HEK293T (cell line): Measurements from ENCODE around the gene RSU1.

Experiments used
- ARNT ChIP-seq: fragments of 450-650 bp; IDR thresholded peaks from 2 replicates; pipeline ENCODE4 v1.6.1; 2017; ENCODE audit warnings: mild to moderate bottlenecking
- BHLHE40 ChIP-seq: fragments of 450-650 bp; IDR thresholded peaks from 2 replicates; pipeline ENCODE4 v1.6.1; 2016; ENCODE audit warnings: mild to moderate bottlenecking, moderate library complexity, borderline replicate concordance
- FOXM1 ChIP-seq: fragments of 450-650 bp; IDR thresholded peaks from 2 replicates; pipeline ENCODE4 v1.6.1; 2017; ENCODE audit warnings: mild to moderate bottlenecking, borderline replicate concordance

DNA sequence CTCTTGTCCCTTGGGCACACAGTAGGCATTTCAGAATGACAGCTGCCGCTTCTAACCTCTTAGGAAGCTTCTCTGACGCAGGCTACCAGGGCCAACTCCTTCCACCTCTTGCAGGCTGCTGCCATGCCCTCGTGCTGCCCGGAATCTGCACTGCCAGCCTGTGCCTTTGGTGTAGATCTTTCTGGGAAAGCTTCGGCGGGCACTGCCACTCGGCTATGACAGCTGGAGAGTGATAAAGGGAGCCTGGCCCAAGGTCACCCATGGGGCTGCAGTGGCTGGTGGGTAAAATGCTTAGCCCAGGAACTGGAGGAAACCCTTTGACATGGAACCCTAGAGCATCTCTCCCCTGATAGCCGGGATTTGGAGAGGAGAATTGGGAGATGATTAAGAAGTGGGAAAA lies 217.6 kb downstream of the RSU1 start:
- TF ChIP-seq ARNT, result no peak
- no peak for TF ChIP-seq FOXM1
- TF ChIP-seq BHLHE40, result no peak
